Aorta (tissue), 5 donors: Measurements from ENCODE around the gene MROH8. TPM values are rescaled to one million over a fixed set of nuclear protein-coding genes. Genes with fewer than 3 reads are reported as not detected.
"Not testable (repeated sequence)": the region's sequence is repeated elsewhere in the genome, so short reads cannot be mapped to it uniquely, and the experiment has no call there.

Experiments used
- ATAC-seq: fragments of 200-7000 bp; cut with Tn5 transposase; one replicate; pipeline ENCODE4 v1.9.1; 2022; ENCODE audit warnings: moderate library complexity; ENCODE audit not compliant: low FRiP score
- DNase-seq, 2 donors: peaks; one replicate each; pipeline ENCODE4 v3.0.0-alpha.2; 2020
- H3K27ac ChIP-seq, 2 donors: one replicate each; pipeline ENCODE4 v1.5.1; 2013; ENCODE audit warnings: low read length in 2 of 2, mild to moderate bottlenecking in 2 of 2, moderate library complexity in 2 of 2, control low read depth in 1 of 2, inconsistent platforms in 1 of 2, low read depth in 1 of 2
- H3K27me3 ChIP-seq, 2 donors: one replicate each; pipeline ENCODE4 v1.6.1; 2013; ENCODE audit warnings: control low read depth in 1 of 2, low read length in 1 of 2, mild to moderate bottlenecking in 1 of 2, moderate library complexity in 1 of 2; ENCODE audit not compliant: insufficient read depth in 2 of 2, control insufficient read depth in 1 of 2
- H3K36me3 ChIP-seq, 2 donors: one replicate each; pipeline ENCODE4 v1.6.1; 2013; ENCODE audit warnings: control low read depth in 1 of 2, low read length in 1 of 2, mild to moderate bottlenecking in 1 of 2; ENCODE audit not compliant: insufficient read depth in 2 of 2, control insufficient read depth in 1 of 2
- H3K4me1 ChIP-seq, 2 donors: one replicate each; pipeline ENCODE4 v1.6.1; 2013; ENCODE audit warnings: low read length in 2 of 2, control low read depth in 1 of 2, mild to moderate bottlenecking in 1 of 2, moderate library complexity in 1 of 2; ENCODE audit not compliant: insufficient read depth in 2 of 2, control insufficient read depth in 1 of 2
- H3K4me3 ChIP-seq, 2 donors: one replicate each; pipeline ENCODE4 v1.5.1; 2013; ENCODE audit warnings: low read length in 2 of 2, control low read depth in 1 of 2, mild to moderate bottlenecking in 1 of 2
- H3K9me3 ChIP-seq: one replicate; pipeline ENCODE4 v1.6.1; 2013; ENCODE audit warnings: mild to moderate bottlenecking, low read length; ENCODE audit not compliant: control insufficient read depth
- WGBS, 2 donors: extraction: QIAGEN DNeasy Blood & Tissue Kit; methylation state at CpG; one replicate each; pipeline ENCODE4 v1.1.7; 2013; 5-methylcytosine and 5-hydroxymethylcytosine counted together
- intact Hi-C, 2 donors: fragments of 100-400 bp; cut with DNase I; formaldehyde crosslinking; loops; one replicate each; pipeline versions ENCODE4 v1.14.2 to v1.15.0; 2022
- polyA plus RNA-seq, 2 donors: library from polyadenylated mRNA; stranded (reverse); fragments of 200-250 nt; gene quantifications; one replicate each; pipeline ENCODE4 v1.2.3, GENCODE V29; 2013
- total RNA-seq, 2 donors: library from RNA; stranded (reverse); fragmentation: NEBNext Ultra II Directional; extraction: Animal tissue kit (Norgen Biotek cat#: 25700); gene quantifications; one replicate each; pipeline ENCODE4 v1.2.1, GENCODE V29; 2021
- donor health status: healthy with polysubstance abuse.
- donor health status: Bipolar disorder and iron deficiency.
- donor health status: DM: no; HTN: no; CAD: no.
- donor health status: DM: no; HTN: no; CAD: no.
- donor health status: DM: yes; HTN: yes; CAD: no.

MROH8 gene
- total and polyA plus RNA-seq, 4 donors, result 3.4 to 9.3 (median 5.1) TPM; not detected in 1

DNA sequence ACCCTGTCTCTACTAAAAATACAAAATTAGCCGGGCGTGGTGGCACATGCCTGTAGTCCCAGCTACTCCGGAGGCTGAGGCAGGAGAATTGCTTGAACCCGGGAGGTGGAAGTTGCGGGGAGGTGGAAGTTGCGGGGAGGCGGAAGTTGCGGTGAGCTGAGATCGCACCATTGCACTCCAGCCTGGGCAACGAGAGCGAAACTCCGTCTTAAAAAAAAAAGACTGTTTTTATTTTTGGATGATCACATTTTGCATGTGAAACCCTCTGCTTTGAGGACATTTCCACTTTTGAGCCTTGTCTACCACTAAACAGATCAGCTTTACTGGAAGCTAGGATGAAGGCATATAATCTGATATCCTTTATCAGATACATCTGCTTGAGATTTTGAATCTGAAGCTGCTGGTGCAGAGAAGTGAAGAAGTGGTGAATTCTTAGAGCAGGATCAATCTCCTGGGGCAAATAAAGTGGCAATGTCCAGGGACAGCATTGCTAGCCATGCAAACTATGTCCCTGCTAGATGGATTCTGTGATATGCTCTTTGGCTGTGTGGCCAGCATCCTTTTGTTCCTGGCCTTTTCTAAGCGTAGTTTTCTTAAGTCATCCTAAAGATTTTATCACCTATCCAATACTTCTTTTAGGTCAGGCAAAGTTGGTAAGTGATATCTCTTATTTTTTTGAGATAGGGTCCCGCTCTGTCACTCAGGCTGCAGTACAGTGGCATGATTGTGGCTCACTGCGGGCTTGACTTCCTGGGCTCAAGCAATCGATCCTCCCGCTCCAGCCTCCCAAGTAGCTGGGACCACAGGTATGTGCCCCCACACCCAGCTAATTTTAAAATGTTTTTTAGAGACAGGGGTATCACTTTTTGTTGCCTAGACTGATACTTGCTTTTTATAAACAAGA, 106.8 kb downstream of the MROH8 start:
- no peak overlapping the region for H3K27ac ChIP-seq
- H3K27me3 ChIP-seq, result no peaks in the 10 kb centered on the region
- DNase-seq (no peak), ATAC-seq (no peak)
- intact Hi-C loops, result no loop called here
- no peaks in the 10 kb centered on the region for H3K4me1 ChIP-seq
- H3K9me3 ChIP-seq, result no peaks in the 10 kb centered on the region
- 93% methylated on average over 17 of the region's 17 CpGs for WGBS, 2 donors
- H3K36me3 ChIP-seq, result no peaks in the 10 kb centered on the region
- no peak overlapping the region for H3K4me3 ChIP-seq

GRCh38 chr20:37071481-37071911, 107.9 kb downstream of the MROH8 start:
- no peaks in the 10 kb centered on the region for H3K4me1 ChIP-seq
- no peak for ATAC-seq
- no peak overlapping the region for H3K27ac ChIP-seq
- no peaks in the 10 kb centered on the region for H3K27me3 ChIP-seq
- H3K4me3 ChIP-seq, result no peak overlapping the region
- intact Hi-C loops, result no loop called here
- H3K9me3 ChIP-seq, result no peaks in the 10 kb centered on the region
- 65 to 70% methylated on average over 4 of the region's 4 CpGs for WGBS, 2 donors
- no peaks in the 10 kb centered on the region for H3K36me3 ChIP-seq
- no peak for DNase-seq

GRCh38 chr20:37069563-37069962, 109.8 kb downstream of the MROH8 start:
- H3K27me3 ChIP-seq, intact Hi-C loops, H3K4me3 ChIP-seq, H3K27ac ChIP-seq, H3K4me1 ChIP-seq, H3K9me3 ChIP-seq, H3K36me3 ChIP-seq, ATAC-seq, DNase-seq: not testable (repeated sequence)
- 97 to 100% methylated on average over 3 to 24 of the region's 25 CpGs for WGBS, 2 donors

DNA sequence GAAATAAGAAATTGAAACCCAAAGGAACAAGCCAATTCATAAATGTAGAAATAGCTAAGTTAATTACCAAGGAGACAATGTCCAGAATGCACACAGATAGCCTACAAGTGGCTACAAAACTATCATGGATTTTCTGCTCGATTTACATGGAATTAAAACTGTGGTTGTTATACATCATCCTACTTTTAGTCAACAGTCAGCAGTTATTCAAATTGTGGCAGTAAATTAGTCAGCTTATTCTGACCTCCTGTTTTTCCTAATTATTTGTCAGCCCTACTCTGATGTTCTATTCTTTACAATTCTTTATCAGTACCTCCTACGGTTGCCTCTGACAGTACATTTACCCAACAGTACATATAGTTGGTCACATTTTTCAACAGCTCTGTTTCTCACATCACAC, 113.2 kb downstream of the MROH8 start:
- no peaks in the 10 kb centered on the region for H3K27me3 ChIP-seq
- H3K36me3 ChIP-seq, result no peaks in the 10 kb centered on the region
- H3K4me3 ChIP-seq, result no peak overlapping the region
- H3K9me3 ChIP-seq, result no peaks in the 10 kb centered on the region
- ATAC-seq (no peak), DNase-seq (no peak)
- H3K4me1 ChIP-seq, result no peaks in the 10 kb centered on the region
- intact Hi-C loops, result no loop called here
- 87 to 88% methylated on average over 2 of the region's 2 CpGs for WGBS, 2 donors
- H3K27ac ChIP-seq, result no peak overlapping the region

DNA sequence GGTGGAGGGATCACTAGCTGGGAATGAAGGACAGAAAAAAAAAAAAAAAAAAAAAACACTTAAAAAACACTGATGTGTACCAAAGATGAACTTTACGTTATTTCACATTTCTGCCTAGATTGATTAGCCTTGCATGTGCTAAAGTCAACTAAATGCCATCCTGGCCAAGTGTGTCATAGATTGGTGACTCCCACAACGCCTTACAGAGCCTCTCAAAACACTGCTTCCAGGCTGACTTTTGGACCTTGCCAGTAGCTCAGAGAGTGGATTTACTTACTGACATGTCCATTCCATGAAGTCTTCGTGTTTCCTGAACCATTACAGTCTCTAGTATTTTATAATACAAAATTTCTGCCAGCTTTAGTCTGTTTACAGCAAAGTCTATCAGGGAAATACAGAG, 124.1 kb downstream of the MROH8 start:
- Histone ChIP-seq H3K4me1 (no peaks in the 10 kb centered on the region), H3K27ac (no peak overlapping the region), H3K27me3 (no peaks in the 10 kb centered on the region), H3K4me3 (no peak overlapping the region), H3K36me3 (peaks cover 3 to 4% of the 10 kb centered on the region in 2 donors), H3K9me3 (no peaks in the 10 kb centered on the region)
- intact Hi-C loops, result no loop called here
- DNase-seq (no peak), ATAC-seq (no peak)
- WGBS, 2 donors, result 91 to 92% methylated on average over 3 of the region's 3 CpGs

- 85 to 93% methylated on average over 4 of the region's 4 CpGs for WGBS, 2 donors
- Histone ChIP-seq H3K27ac (no peak overlapping the region), H3K9me3 (no peaks in the 10 kb centered on the region), H3K4me3 (no peak overlapping the region), H3K4me1 (no peaks in the 10 kb centered on the region), H3K27me3 (no peaks in the 10 kb centered on the region), H3K36me3 (peaks cover 3 to 4% of the 10 kb centered on the region in 2 donors)
- ATAC-seq (no peak), DNase-seq (no peak)
- intact Hi-C loops, result no loop called here
Measured at GRCh38 chr20:37053230-37053950, 126.0 kb downstream of the MROH8 start.

Other genes with a start within 250 kb of the MROH8 start
- 100 to 1,000 TPM; 127 TPM for gene SAMHD1, start 227.8 kb downstream of the MROH8 start, total RNA-seq
- 100 to 1,000 TPM in 1 of 2 donors, 10 to 100 TPM in 1; 85.0 to 165 TPM for gene SAMHD1, start 227.8 kb downstream of the MROH8 start, polyA plus RNA-seq
- gene RBL1, start 83.6 kb downstream of the MROH8 start, total RNA-seq, result 1 to 10 TPM; 5.6 to 8.9 TPM
- gene RBL1, start 83.6 kb downstream of the MROH8 start, polyA plus RNA-seq, result 1 to 10 TPM in 1 of 2 donors, under 1 TPM in 1; 0.38 to 1.8 TPM
- 100 to 1,000 TPM; 125 to 137 TPM for gene RPN2, start 218 bp downstream of the MROH8 start, total RNA-seq
- 100 to 1,000 TPM in 1 of 2 donors, 10 to 100 TPM in 1; 47.2 to 117 TPM for gene RPN2, start 218 bp downstream of the MROH8 start, polyA plus RNA-seq
- not detected for gene GHRH, start 82.3 kb upstream of the MROH8 start, total RNA-seq
- not detected for gene GHRH, start 82.3 kb upstream of the MROH8 start, polyA plus RNA-seq
- gene MANBAL, start 110.1 kb upstream of the MROH8 start, total RNA-seq, result 10 to 100 TPM; 47.1 to 59.3 TPM
- gene MANBAL, start 110.1 kb upstream of the MROH8 start, polyA plus RNA-seq, result 10 to 100 TPM; 61.1 to 86.8 TPM
- gene SRC, start 166.6 kb upstream of the MROH8 start, total RNA-seq, result 10 to 100 TPM; 51.3 to 72.4 TPM
- 10 to 100 TPM; 16.7 to 31.1 TPM for gene SRC, start 166.6 kb upstream of the MROH8 start, polyA plus RNA-seq